Measurements from ENCODE around the gene PROB1.
"Not testable (repeated sequence)": the region's sequence is repeated elsewhere in the genome, so short reads cannot be mapped to it uniquely, and the experiment has no call there.

Gene PROB1

DNA sequence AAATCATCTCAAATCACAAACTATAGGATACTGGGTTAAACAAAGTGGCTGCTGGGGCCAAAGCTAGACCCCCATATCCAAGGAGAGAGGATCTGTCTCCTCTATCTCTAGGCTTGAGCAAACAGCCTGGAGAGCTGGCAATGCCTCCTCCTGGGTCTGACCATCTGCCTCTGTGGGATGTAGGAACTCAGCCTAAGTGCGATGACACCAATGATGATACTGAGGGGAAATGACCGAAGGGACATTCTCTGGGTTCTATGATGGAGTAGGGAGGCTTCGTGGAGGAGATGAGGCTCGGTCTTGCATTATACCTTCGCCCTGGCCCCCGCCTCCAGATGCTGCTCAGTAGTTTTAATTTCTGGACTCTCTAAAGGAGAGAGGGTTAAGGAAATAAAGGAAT is 18.2 kb upstream of the PROB1 start:
- no peak for DNase-seq (ENCODE audit: low read depth, low spot score)

DNA sequence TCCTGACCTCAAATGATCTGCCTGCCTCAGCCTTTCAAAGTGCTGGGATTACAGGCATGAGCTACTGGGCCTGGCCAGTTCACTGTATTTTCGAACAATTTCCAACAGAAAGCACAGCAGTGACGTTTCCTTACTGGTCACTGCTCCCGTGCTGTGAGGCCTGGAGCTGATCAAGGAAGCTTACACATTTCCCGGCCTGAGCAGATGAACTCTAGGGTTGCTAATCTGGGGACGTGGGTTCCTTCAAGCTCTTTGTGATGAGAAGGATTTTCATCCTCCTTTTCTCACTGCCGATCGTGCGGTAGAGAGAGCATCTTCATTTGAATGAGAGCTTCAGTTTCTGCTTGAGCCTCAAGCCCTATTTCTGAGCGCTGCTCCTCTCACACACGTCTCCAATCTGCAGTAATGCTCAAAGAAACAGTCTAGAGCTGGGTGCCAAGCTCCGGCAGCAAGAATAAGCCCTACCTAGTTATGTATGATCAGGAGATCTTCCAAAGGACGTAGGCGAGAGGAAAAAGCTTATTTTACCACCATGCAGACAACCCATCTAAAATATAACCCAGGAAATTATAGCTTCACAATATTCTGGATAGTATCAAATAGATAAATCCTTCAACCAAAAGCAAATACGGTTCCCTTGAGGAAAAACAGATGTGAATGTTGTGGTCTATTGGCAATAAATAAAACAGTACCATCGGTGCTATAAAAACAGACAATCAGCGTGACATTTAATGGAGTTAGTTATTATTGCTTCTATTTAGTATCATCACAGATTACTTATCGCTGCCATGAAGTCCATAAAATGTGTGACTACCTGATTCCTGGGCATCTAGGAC is 16.3 kb upstream of the PROB1 start:
- DNase-seq (ENCODE audit: low read depth, low spot score) = no peak

DNA sequence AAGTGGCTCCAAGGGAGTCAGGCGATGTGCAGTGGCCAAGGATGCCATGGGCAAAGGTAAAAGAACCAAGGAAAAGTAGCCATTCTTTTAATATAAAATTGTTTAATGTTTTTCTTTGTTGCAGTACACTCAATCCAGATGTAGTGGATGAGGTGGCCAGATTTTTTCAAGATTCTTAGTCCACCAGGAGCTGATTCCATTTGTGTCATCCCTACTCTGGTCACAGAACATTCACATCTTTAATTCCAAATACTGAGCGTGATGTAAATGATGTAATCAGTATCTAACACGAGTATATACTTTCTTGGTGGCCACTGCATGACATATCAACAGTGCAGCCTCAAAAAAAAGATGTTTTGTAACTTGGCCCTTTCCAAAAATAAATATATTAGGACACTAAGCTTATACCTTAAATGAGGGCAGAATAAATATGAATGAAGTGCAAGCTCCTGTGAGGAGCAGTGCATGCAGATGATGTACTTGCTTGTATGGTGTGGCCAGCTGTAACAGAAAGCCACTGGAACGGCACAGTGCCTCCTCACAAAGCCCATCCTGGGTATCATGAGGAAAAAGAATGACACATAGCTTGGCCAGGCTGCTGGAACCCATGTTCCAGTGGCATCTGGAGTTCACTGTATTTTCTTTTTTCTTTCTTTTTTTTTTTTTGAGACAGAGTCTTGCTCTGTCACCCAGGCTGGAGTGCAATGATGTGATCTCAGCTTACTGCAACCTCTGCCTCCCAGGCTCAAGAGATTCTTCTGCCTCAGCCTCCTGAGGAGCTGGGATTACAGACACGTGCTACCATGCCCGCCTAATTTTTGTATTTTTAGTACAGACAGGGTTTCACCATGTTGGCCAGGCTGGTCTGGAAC is 15.5 kb upstream of the PROB1 start:
- no peak for DNase-seq (ENCODE audit: low read depth, low spot score)

DNA sequence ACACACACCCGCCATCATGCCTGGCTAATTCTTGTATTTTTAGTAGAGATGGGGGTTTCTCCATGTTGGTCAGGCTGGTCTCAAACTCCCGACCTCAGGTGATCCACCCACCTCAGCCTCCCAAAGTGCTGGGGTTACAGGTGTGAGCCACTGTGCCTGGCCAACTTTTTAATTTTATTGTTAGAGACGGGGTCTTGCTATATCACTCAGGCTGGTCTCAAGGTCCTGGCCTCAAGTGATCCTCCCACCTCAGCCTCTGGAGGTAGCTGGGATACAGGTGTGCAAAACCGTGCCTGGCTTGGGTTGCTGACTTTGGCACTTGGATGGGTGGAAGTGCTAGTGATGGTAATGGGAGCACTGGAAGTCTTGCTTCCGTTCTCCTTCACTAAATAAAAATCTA is 14.2 kb upstream of the PROB1 start:
- DNase-seq (ENCODE audit: low read depth, low spot score) = not testable (repeated sequence)

DNA sequence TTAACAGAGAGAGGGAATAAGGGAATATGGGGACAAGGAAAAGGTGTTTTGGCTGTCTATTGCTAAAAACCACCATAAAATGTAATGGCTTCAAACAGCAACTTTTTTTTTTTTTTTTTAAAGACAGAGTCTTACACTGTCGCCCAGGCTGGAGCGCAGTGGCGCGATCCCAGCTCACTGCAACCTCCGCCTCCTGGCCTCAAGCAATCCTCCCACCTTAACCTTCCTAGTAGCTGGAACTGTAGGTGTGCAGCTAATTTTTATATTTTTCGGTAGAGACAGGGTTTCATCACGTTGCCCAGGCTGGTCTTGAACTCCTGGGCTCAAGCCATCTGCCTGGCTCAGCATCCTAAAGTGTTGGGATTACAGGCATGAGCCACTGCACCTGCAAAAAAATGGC is 13.3 kb upstream of the PROB1 start:
- DNase-seq (ENCODE audit: low read depth, low spot score) = no peak

DNA sequence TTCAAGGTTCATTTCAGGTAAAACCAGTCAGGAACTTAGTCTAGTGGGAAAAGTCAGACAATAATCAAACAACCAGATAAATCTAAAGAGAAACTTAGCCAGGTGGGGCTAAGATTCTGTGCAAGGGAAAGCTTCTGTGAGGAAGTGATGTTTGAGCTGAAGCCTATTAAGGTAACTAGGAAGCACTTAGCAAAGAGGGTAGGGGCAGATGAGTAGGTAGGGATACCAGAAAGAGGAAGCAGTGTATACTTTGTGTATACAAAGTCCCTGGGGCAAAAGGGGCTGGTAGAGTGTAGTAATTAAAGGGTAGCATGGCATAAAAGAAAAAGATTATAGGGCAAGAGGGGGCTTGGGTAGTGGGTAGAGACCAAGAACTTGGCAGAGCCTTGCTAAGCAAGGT is 12.6 kb upstream of the PROB1 start:
- no peak for DNase-seq (ENCODE audit: low read depth, low spot score)

DNA sequence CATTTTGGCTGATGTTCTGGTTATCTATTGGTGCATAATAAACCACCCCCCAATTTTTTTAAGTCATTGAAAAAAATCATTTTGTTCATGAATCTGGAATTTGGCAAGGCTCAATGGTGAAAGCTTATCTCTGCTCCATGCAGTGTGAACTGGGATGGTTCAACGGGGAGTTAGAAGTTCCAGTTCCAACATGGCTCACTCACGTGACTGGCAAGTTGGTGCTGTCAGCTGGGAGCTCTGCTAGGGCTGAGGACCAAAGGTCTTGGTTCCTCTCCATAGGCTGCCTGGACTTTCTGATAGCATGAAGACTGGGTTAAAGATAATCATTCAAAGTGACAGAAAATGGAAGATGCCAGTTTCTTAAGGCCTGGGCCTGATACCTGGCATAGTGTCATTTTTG is 12.1 kb upstream of the PROB1 start:
- DNase-seq (ENCODE audit: low read depth, low spot score) = no peak

DNA sequence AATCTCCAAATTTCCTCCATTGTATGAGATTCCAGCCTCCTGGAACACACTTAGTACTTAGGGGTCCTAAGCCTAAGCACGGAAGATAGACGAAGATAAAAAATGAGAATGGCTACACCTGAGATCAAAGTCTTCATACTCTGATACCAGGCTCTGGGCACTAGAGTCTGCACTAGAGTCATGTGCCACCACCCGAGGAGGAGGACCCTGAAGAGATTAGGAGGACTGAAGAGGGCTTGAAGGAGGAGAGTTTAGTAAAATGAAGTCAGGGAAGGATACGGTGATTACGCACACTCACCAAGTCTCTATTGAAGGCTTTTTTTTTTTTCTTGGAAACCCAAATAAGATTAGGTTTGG is 9.6 kb upstream of the PROB1 start:
- no peak for DNase-seq (ENCODE audit: low read depth, low spot score)

DNA sequence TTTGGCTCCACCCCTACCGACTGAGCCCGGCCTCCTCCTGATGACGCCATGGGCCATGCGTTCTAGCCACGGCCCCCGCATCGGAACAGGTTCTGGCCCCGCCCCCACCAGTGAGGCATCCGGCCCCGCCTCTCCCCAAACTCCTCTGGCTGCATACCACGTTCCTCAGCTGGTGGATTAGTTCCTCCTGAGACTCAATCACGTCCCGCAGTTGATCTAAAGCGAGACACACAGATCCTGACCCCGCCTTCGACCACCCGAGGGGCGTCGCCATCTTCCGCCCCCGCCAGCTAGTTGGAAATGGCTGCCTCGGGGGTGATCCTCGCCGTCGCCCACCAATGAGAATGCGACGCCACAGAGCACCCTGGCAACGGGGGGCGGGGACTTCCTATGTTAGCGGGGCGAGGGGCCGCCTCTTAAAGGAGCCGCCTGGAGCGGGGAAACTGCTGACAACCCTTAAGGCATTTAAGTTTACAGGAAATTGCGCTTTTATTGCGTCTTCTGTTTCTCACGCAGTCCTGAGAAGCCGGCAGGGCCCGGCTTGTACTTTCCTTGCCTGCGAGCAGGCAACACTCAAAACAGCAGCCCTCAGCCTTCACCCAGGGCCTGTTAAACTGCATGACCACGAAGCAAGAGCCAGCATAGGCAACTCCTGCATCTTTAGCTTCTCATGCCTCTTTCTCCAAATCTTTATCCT is 9.0 kb upstream of the PROB1 start, which contains the start of gene SPATA24:
SPATA24 (minus strand) TSS at position 303 of the 697 bp plus-strand sequence; CDS start at position 274, 29 bp downstream.
- DNase-seq (ENCODE audit: low read depth, low spot score) = peak; percentile 95

DNA sequence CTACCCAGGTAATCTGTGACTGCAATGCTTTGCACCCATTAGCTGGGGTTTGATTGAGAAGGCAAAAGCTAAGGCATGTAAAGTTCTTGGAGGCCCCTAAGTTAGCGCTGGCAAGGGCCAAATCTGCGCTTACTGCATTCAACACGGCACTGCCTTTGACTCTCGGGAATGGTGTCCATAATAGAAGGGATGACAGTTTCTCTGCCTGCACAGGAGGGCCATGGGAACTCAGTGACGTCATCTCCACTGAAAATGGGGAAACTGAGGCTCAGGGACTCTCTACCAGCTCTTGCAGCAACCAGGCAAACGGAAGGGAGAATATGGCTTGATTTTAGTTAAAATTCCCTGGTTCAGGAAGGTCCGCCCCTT is 8.5 kb upstream of the PROB1 start:
- no peak for DNase-seq (ENCODE audit: low read depth, low spot score)

DNA sequence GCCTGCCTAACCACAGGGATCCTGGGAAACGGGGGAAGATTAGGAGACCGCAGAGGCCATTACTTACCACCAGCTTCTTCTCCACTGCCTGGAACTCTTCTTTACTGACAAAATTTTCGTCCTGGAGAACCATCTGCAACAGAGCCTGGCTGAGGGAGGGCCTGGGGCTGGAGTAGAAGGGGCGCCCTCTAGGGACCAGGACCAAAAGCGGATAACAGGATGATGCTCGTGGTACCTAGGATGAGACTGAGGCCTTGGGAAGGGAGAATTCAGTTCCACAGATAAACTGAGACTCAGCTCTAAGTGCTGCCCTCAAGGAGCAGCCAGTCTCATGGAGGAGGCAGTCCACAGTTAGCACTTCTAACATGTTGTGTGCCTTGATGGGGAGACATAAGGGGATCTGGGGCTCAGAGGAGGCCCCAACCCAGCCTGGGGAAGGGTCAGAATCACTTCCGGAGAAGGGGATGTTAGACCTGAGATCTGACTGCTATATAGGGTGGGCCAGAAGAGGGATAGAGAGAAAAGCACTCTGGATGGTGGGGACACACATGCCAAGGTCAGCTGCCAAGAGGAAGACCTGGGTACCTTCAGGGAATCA is 7.8 kb upstream of the PROB1 start:
- no peak for DNase-seq (ENCODE audit: low read depth, low spot score)

DNA sequence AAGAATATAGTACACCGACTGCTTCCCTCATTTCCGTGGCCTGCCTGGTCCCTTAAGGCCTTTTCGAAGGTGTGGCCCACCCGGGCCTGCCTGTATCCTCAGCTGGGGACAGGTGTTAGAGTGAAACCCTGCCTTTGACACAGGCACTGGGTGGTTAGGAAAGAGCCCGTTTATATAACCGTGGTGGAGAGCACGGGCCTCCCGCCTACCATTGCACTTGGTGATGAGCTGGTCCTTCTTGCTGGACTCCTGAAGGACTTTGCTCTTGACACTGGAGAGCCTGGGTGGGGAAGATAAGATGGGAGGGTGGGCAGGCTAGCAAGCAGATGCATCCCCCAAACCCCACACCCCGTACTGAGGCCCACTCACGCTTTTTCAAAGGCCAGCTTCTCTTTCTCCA is 6.6 kb upstream of the PROB1 start:
- no peak for DNase-seq (ENCODE audit: low read depth, low spot score)

DNA sequence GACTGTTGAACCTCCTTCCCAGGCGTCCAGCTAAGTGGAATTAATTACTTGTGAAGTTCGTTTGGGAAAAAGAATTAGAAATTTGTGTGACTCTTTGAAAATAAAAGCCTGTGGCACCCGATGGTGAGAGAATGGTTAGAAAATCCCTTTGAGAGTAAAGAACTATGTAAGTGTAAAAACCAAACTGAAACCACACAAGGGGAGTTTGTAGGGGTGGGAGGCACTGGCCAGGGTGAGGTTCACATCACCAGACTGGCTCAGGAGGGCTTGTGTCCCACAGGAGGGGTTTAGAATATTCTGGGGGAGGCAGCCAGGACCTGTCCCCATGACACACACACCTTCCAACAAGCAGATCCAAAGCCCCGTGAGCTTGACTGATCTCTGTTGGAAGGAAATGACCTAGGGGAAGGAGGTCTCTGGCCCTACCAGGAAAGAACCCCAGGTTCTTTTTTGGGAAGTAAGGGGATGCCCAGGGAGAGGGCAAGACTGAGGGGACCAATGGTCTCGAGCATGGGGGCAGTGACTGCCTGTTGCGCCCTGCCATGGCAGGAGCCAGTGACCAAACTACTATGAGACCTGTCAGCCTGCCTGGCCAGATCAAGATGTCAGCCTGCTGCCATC is 4.7 kb upstream of the PROB1 start:
- no peak for DNase-seq (ENCODE audit: low read depth, low spot score)

DNA sequence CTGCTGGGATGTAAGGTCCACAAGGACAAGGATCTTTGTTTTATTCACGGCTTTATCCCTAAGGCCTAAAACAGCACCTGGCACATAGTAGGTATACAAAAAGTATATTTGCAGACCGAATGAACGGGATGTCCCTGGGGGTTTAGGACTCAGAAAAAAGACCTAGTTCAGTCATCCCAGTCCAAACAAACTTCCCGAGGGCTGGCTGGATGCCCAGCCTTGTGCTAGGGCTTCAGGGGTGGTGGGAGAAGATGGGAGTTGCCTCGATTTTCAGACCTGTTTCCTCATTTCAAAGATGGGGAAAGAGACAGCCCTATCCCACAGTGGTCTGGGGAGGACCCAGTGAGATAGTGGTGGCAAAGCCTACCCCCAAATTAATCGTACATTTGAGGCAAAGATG is 3.0 kb upstream of the PROB1 start:
- no peak for DNase-seq (ENCODE audit: low read depth, low spot score)

DNA sequence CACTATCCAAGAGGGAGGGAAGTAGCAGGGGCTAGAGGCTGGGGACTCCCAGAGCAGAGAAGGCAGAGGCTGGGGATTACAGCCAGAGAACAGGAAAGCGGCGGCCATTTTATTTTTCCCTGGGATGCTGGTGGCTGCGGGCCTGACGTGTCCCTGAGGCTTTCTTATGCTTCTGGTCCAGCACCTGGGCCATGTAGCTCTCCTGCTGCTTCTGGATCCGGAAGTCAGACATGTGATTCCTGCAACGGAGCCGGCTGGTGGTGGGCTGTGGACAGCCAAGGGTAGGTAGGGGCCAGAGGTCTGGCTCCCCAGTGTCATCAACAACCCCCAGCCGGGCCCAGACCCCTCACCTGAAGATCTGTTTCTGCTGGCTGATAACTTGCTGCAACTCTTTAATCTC is 1.8 kb upstream of the PROB1 start:
- no peak for DNase-seq (ENCODE audit: low read depth, low spot score)

DNA sequence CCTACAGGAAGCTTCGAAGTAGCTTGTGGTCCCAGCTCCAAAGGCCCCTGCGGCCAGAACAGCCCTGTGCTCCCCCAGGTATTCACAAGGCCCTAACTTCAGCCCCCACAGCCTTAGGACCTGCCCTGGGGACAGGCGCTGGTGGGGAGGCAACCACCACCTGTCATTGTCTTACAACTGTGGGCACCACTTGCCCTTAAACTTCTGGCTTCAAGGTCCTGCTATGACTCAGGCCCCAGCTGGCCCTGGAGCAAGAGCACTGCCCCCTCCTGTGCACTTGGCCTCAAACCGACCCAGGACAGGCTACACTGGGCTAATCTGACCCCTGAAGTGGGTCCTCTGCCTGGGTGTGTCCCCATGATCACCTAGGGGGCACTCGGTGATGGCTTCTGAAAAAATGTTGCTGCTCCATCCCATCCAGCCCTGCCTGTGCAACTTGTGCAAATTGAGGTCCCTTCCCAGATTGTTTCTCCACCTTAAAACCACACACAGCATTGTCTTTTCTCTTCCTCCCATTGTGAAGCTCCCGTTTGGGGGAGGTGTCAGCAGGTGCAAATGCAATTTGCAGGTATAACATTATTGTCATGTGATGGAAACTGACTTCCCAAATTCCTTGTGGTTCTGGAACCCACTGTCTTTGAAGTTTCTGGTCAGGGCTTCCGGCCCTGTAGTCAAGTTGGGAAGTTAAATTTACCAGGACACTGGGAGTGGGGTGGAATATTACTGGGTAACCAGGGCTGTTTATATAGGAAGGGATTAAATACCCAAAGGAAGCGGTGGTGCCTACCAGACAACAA is 1.1 kb upstream of the PROB1 start:
- DNase-seq (ENCODE audit: low read depth, low spot score) = no peak

DNA sequence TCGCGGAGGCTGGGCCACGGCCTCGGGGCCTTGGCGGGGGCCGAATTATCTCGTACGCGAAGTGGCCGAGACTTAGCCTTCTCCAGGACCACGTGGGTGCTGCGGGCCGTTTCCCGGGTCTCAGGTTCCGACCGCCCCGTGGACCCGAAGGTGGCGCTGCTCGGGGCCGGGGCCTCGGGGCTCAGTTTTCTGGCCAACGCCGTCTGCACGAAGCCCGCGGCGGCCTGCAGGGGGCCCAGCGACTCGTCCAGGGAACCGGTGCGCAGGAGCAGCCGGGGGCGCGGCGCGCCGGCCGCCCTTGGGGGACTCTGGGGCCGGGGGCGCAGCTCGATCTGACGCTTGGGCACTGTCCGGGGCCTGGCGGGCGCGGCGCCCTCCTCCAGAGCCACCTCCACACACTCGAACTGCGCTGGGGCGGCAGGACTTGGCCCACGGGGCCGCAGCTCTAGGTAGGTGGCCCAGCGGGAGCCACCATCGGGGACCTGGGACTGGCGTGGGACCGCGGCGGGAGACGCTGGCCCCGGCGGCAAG is 716 bp downstream of the PROB1 start:
- no peak for DNase-seq (ENCODE audit: low read depth, low spot score)

DNA sequence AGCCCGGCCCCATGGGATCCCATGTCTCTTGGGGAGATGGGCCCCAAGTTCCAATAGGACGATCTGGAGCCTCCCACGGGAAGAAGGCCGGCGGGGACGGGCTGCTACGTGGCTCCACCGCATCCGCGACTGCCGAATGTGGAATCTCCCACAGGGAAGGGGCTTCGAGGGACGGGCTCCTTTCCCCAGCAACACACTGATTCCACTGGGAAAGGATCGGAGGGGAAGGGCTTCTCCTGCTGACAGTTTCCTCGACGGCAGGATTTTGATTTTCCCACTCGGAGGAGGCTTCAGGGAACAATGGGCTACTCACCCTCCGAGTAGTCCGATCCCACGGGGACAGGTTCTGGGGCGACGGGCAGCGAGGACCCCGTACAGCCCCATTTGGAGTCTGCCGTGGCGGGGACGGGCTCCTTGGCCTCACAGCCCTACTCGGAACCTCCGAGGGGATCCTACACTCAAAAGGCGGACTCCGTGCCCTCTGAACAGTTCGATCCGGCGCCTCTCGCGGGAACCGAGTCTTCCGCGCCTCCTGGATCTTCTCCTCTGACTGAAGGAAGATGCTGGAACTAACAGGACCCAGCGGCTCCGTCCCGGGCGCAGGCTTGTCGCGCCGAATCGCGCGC is 1.3 kb downstream of the PROB1 start:
- no peak for DNase-seq (ENCODE audit: low read depth, low spot score)

DNA sequence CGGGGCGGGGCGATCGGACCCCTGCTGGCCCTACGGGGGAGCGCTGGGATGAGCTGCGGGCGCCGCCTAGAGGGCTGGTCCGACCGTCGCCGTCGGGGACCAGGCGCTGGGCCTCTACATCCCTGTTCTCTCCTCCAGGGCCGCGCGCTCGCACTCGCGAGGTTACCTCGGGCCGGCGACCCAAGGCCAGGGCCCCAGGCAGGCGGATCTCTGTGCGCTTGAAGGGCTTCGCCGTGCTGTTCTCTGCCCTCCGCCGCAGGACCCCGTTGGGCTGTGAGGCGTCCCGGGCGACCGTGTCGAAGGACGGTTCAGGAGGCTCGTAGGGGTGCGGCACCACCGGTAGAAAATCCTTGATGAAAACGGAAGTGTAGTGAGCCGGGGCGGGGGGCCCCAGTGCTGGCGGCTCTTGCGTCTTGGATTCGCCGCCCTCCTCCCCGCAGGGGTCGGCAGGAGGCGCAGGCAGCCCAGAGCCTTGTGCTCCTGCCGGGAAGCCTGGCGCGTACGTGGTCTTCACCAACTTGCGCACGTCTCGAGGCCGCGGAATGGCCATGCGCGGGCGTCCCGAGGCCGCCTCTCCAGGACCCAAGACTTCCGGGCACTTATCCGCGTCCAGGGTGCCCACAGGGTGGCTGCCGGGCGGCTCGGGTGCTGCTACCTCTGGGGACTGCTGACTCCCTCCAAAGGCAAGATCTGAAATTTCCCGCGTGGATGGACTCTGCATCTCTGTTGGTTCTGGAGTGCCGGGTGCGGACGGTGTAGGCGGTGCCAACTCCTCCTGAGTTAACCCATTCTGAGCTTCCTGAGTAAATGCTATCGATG is 2.0 kb downstream of the PROB1 start:
- DNase-seq (ENCODE audit: low read depth, low spot score) = no peak

All from brain pericyte (primary cell).